Measurements from ENCODE around the gene SPACA7.

- no peak for TF ChIP-seq CTCF (conservative IDR thresholded peaks at IDR 0.05; ENCODE audit: low read depth, low read length)
- TF ChIP-seq EZH2 (IDR thresholded peaks at IDR 0.05; ENCODE audit: low read length, unreplicated experiment): no peak
Observed at GRCh38 chr13:112397108-112397507, 21.0 kb downstream of the SPACA7 start.
